ENCODE results near the gene ZNF692.

ZNF692 gene

GRCh38 chr1:248849152-248849551, 9.7 kb downstream of the ZNF692 start:
- H3K4me3 ChIP-seq (ENCODE audit: low read depth, low read length): no peak overlapping the region
- TF ChIP-seq CTCF (IDR thresholded peaks at IDR 0.05; ENCODE audit: control insufficient read depth, extremely low read depth, insufficient read depth): no peak
- no peak for DNase-seq (ENCODE audit: low read depth)

- TF ChIP-seq CTCF (IDR thresholded peaks at IDR 0.05; ENCODE audit: control insufficient read depth, extremely low read depth, insufficient read depth): no peak
- no peak overlapping the region for H3K4me3 ChIP-seq (ENCODE audit: low read depth, low read length)
- DNase-seq (ENCODE audit: low read depth): no peak
Observed at GRCh38 chr1:248848602-248849001, 10.3 kb downstream of the ZNF692 start.

GRCh38 chr1:248847956-248848561, 10.8 kb downstream of the ZNF692 start:
- no peak overlapping the region for H3K4me3 ChIP-seq (ENCODE audit: low read depth, low read length)
- DNase-seq (ENCODE audit: low read depth): no peak
- TF ChIP-seq CTCF (IDR thresholded peaks at IDR 0.05; ENCODE audit: control insufficient read depth, extremely low read depth, insufficient read depth): no peak

- no peak for TF ChIP-seq CTCF (IDR thresholded peaks at IDR 0.05; ENCODE audit: control insufficient read depth, extremely low read depth, insufficient read depth)
Observed at GRCh38 chr1:248847181-248847955, 11.5 kb downstream of the ZNF692 start.

GRCh38 chr1:248844526-248844925, 14.4 kb downstream of the ZNF692 start:
- no peak for TF ChIP-seq CTCF (IDR thresholded peaks at IDR 0.05; ENCODE audit: control insufficient read depth, extremely low read depth, insufficient read depth)
- DNase-seq (ENCODE audit: low read depth): no peak
- H3K4me3 ChIP-seq (ENCODE audit: low read depth, low read length): no peak overlapping the region

More at GRCh38 chr1:248847181-248847955, 11.5 kb downstream of the ZNF692 start:
- H3K4me3 ChIP-seq (ENCODE audit: low read depth, low read length): no peak overlapping the region
- DNase-seq (ENCODE audit: low read depth): no peak

- no peak for DNase-seq (ENCODE audit: low read depth)
- TF ChIP-seq CTCF (IDR thresholded peaks at IDR 0.05; ENCODE audit: control insufficient read depth, extremely low read depth, insufficient read depth): no peak
Observed at GRCh38 chr1:248843687-248844086, 15.2 kb downstream of the ZNF692 start.

More at GRCh38 chr1:248843687-248844086, 15.2 kb downstream of the ZNF692 start:
- H3K4me3 ChIP-seq (ENCODE audit: low read depth, low read length): no peak overlapping the region

All from LNCaP clone FGC (cell line).